Colonic mucosa (tissue), 4 donors: Measurements from ENCODE around the gene ESYT2. TPM values are rescaled to one million over a fixed set of nuclear protein-coding genes. Genes with fewer than 3 reads are reported as not detected.
A peak's percentile ranks its signal among the peaks of the same experiment; 100 is the strongest.
"Not testable (repeated sequence)": the region's sequence is repeated elsewhere in the genome, so short reads cannot be mapped to it uniquely, and the experiment has no call there.

ENCODE experiments used
- DNase-seq: peaks from one replicate; pipeline ENCODE4 v3.0.0-alpha.2; 2020
- H3K27ac ChIP-seq: fragments of 200-600 bp; one replicate; pipeline ENCODE4 v1.8.0; 2021
- H3K27me3 ChIP-seq: fragments of 200-600 bp; one replicate; pipeline ENCODE4 v1.8.0; 2021
- H3K36me3 ChIP-seq: fragments of 200-600 bp; one replicate; pipeline ENCODE4 v1.8.0; 2021
- H3K4me1 ChIP-seq: fragments of 200-600 bp; one replicate; pipeline ENCODE4 v1.8.0; 2021; ENCODE audit warnings: mild to moderate bottlenecking
- H3K4me3 ChIP-seq: fragments of 200-600 bp; one replicate; pipeline ENCODE4 v1.8.0; 2021
- H3K9ac ChIP-seq, 2 donors: one replicate each; pipeline ENCODE4 v1.7.0; 2013; ENCODE audit warnings: control low read depth in 2 of 2, low read depth in 2 of 2, low read length in 2 of 2
- H3K9me3 ChIP-seq: fragments of 200-600 bp; one replicate; pipeline ENCODE4 v1.8.0; 2021
- intact Hi-C: fragments of 100-400 bp; cut with DNase I; formaldehyde crosslinking; loops from one replicate; pipeline ENCODE4 v1.14.1; 2022
- total RNA-seq, 2 donors: library from RNA; stranded (reverse); fragmentation: NEBNext Ultra II Directional in 1 of 2; extraction: Animal tissue kit (Norgen Biotek cat#: 25700) in 1 of 2; gene quantifications; one replicate each; pipeline ENCODE4 v1.2.1, GENCODE V29; 2021
- TF ChIP-seq, protein P1 (sequence below): fragments of 200-600 bp; IDR thresholded peaks from one replicate; pipeline ENCODE4 v1.8.0; 2022; ENCODE audit warnings: antibody characterized with exemption, mild to moderate bottlenecking
- donor health status: healthy.
- donor health status: DM: no; HTN: no; CAD: no.
- donor health status: DM: no; HTN: no; CAD: no.

Gene ESYT2
- total RNA-seq, 2 donors from 2014 or later: 57.5 to 105 TPM

DNA sequence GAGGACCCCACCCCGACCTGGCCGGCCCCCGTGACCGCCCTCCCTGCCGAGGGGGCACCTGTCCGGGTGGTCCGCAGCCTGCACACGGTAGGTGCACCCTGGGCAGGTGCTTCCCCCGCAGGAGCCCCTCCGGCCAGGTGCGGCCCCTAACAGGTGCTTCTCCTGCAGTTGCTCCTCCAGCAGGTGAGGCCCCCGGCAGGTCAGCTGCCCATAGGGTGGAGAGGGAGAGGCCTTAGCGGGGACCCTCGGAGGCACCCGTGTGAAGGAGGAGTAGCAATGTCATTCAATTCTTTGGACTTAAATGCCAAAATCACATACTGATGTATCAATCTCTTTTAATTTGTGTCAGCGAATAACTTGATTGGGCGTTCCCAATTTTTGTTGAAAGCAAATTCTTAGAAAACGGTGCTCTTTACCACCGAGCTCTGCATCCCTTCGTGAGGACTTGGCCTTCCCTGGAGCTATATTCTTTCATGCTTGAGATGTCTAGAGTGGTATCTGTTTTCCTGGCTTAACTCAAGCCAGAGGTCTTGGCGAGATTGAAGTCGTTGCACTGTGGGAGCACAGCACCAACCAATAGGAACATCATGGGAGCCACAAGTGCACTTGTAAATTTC, 124.0 kb downstream of the ESYT2 start:
- no peaks in the 10 kb centered on the region for H3K27me3 ChIP-seq
- TF ChIP-seq, protein P1, sequence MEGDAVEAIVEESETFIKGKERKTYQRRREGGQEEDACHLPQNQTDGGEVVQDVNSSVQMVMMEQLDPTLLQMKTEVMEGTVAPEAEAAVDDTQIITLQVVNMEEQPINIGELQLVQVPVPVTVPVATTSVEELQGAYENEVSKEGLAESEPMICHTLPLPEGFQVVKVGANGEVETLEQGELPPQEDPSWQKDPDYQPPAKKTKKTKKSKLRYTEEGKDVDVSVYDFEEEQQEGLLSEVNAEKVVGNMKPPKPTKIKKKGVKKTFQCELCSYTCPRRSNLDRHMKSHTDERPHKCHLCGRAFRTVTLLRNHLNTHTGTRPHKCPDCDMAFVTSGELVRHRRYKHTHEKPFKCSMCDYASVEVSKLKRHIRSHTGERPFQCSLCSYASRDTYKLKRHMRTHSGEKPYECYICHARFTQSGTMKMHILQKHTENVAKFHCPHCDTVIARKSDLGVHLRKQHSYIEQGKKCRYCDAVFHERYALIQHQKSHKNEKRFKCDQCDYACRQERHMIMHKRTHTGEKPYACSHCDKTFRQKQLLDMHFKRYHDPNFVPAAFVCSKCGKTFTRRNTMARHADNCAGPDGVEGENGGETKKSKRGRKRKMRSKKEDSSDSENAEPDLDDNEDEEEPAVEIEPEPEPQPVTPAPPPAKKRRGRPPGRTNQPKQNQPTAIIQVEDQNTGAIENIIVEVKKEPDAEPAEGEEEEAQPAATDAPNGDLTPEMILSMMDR: no peak
- no peaks in the 10 kb centered on the region for H3K4me1 ChIP-seq
- H3K36me3 ChIP-seq: no peaks in the 10 kb centered on the region
- H3K9ac ChIP-seq: peak overlapping the region; percentile 92 to 93
- no peaks in the 10 kb centered on the region for H3K9me3 ChIP-seq
- H3K27ac ChIP-seq: peak overlapping the region; percentile 89
- peak overlapping the region; percentile 95 for H3K4me3 ChIP-seq
- intact Hi-C loops: loop anchor here (5.0 to 10.0 kb wide), 2 partner anchors 69 to 122 kb away; partner anchors contain the start of gene ESYT2
- no peak for DNase-seq

DNA sequence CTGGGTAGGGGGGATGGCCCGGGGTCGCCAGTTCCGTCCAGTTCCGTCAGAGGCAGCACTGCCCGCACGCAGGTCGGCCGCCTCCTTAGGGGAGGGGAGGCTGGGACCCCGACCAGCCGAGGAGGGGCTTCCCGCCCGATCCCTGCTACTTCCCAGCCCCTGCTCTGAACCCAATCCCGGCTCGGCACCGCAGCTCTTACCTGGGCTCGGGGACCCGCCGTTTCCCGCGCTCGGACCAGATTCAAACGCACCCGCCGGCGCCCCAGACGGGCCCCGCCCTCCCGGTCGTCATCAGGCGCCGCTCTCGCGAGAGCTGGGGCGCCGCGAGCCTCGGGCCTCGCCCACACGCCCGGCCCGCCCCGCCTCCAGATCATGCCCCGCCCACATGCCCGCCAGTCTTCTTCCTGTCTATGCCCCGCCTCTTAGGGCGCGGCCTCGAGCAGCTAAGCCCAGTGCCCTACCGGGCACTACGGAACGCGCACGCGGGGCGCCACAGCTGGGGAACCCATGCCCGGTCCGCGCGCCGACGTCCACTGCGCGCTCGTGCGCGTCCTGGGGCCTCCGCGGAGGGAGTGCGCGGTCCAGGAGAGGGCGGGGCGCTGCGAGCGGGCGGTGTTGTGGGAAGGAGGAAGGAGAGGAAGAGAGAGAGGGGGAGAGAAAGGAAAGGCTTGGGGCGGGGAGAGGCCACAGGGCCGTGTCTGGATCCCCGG, 124.6 kb downstream of the ESYT2 start, which contains the start of gene NCAPG2:
Gene NCAPG2 (minus strand): TSS at position 281 of the 710 bp plus-strand sequence. CDS start 2,905 bp downstream, outside the sequence.
- peak within 1 kb of the TSS; percentile 95 for H3K4me3 ChIP-seq
- TF ChIP-seq, protein P1: no peak
- no peaks in the 10 kb centered on the region for H3K36me3 ChIP-seq
- H3K27ac ChIP-seq: peak within 1 kb of the TSS; percentile 89
- no peaks in the 10 kb centered on the region for H3K27me3 ChIP-seq
- intact Hi-C loops: loop anchor here (5.0 to 10.0 kb wide), 2 partner anchors 70 to 123 kb away; partner anchors contain the start of gene ESYT2
- no peaks in the 10 kb centered on the region for H3K9me3 ChIP-seq
- DNase-seq: peak; percentile 100
- peak within 1 kb of the TSS; percentile 92 to 93 for H3K9ac ChIP-seq
- no peaks in the 10 kb centered on the region for H3K4me1 ChIP-seq

DNA sequence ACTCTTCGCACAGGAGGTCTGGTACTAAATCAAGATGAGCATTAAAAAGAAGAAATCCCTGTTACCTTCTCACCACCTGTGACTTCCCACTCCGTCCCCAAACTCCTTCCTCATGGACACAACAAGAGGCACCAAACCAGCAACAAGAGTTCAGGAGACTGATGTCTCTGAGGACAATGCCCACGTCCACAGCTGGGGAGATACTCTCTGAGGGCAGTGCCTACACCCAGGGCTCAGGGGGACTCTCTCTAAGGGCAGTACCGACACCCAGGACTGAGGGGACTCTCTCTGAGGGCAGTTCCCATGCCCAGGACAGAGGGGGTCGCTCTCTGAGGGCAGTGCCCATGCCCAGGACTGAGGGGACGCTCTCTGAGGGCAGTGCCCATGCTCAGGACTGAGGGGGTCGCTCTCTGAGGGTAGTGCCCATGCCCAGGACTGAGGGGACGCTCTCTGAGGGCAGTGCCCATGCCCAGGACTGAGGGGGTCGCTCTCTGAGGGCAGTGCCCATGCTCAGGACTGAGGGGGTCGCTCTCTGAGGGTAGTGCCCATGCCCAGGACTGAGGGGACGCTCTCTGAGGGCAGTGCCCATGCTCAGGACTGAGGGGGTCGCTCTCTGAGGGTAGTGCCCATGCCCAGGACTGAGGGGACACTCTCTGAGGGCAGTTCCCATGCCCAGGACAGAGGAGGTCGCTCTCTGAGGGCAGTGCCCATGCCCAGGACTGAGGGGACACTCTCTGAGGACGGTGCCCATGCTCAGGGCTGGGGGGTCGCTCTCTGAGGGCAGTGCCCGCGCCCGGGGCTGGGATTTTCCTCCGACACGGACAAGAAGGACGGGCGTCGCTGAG, 125.4 kb downstream of the ESYT2 start:
- not testable (repeated sequence) for H3K9me3 ChIP-seq, DNase-seq, H3K4me1 ChIP-seq, H3K27me3 ChIP-seq, H3K36me3 ChIP-seq
- Histone ChIP-seq H3K27ac (peak overlapping the region; percentile 89), H3K4me3 (peak overlapping the region; percentile 95), H3K9ac (peak overlapping the region; percentile 89 to 93)
- intact Hi-C loops: loop anchor here (10.0 kb wide), 1 partner anchor 71 kb away; no protein-coding TSS in a partner anchor

DNA sequence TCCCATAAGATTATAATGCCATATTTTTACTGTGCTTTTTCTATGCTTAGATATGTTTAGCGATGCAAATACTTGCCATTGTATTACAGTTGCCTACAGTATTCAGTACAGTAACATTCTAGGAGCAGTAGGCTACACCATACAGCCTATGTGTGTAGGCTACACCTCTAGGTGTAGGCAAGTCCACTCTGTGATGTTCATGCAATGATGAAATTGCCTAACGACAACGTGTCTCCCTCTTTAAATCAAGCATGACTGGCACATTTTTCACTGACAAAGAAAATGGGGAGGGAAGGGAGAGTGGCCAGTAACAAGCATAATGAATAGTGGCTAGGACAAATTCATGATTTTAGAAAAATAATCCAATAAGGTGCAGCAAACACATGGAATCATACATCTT, 126.4 kb downstream of the ESYT2 start:
- Histone ChIP-seq H3K36me3 (no peaks in the 10 kb centered on the region), H3K4me1 (no peaks in the 10 kb centered on the region), H3K27me3 (no peaks in the 10 kb centered on the region), H3K27ac (no peak overlapping the region), H3K4me3 (no peak overlapping the region), H3K9ac (no peak overlapping the region), H3K9me3 (no peaks in the 10 kb centered on the region)
- intact Hi-C loops: loop anchor here (10.0 kb wide), 1 partner anchor 72 kb away; no protein-coding TSS in a partner anchor
- no peak for DNase-seq
- TF ChIP-seq, protein P1: no peak

DNA sequence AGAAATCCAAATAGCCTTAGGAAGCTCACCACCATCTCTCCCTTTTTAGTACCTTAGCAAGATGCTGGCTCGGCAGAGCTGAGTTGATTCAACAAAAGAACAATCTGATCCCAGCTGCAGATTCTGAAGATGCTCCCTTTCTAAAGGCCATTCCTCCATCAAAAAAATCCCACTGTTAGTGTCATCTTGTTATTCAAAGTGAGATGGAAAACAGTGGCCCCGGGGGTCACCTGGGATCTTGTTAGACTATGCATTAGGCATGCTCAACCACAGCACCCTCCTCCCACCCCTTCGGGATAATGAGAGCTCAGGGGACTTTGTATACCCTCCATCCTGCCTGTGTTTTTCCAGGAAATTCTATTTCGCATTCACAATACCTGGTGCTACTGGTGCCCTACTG, 127.1 kb downstream of the ESYT2 start:
- no peak overlapping the region for H3K27ac ChIP-seq
- no peaks in the 10 kb centered on the region for H3K27me3 ChIP-seq
- intact Hi-C loops: loop anchor here (10.0 kb wide), 1 partner anchor 73 kb away; no protein-coding TSS in a partner anchor
- DNase-seq: no peak
- TF ChIP-seq, protein P1: no peak
- H3K9me3 ChIP-seq: no peaks in the 10 kb centered on the region
- H3K36me3 ChIP-seq: no peaks in the 10 kb centered on the region
- no peaks in the 10 kb centered on the region for H3K4me1 ChIP-seq
- no peak overlapping the region for H3K4me3 ChIP-seq
- no peak overlapping the region for H3K9ac ChIP-seq
